Suprapubic skin (tissue), 3 donors: ENCODE results near the gene HELLS.

Source experiments
- EP300 ChIP-seq: sonication (generic); formaldehyde crosslinking; IDR thresholded peaks from one replicate; pipeline ENCODE4 v1.6.1; 2017; ENCODE audit warnings: antibody characterized with exemption
- POLR2A ChIP-seq, 2 donors: fragments of 450-650 bp; IDR thresholded peaks; one replicate each; pipeline ENCODE4 v1.6.1; 2017; ENCODE audit warnings: antibody characterized with exemption in 2 of 2, mild to moderate bottlenecking in 2 of 2, moderate library complexity in 2 of 2
- TF ChIP-seq, protein P1 (sequence below), 2 donors: fragments of 200-600 bp in 1 of 2; fragments of 450-650 bp in 1 of 2; sonication (generic) in 1 of 2; IDR thresholded peaks; one replicate each; pipeline ENCODE4 v1.5.1; 2016 to 2019; ENCODE audit warnings: antibody characterized with exemption in 2 of 2, mild to moderate bottlenecking in 1 of 2, moderate library complexity in 1 of 2

DNA sequence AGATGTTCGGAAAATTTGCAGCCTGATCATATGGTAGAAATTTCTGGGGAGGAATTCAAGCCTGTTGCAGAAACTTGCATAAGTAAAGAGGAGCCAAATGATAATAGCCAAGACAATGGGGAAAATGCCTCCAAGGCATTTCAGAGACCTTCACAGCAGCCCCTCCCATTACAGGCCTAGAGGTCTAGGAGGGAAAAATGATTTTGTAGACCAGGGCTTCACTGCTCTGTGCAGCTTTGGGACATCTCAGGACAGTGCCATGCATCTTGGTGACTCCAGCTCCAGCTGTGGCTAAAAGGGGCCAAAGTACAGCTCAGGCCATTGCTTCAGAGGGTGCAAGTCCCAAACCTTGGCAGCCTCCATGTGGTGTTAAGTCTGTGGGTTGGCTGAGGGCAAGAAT lies 87.4 kb downstream of the HELLS start:
- TF ChIP-seq, protein P1, sequence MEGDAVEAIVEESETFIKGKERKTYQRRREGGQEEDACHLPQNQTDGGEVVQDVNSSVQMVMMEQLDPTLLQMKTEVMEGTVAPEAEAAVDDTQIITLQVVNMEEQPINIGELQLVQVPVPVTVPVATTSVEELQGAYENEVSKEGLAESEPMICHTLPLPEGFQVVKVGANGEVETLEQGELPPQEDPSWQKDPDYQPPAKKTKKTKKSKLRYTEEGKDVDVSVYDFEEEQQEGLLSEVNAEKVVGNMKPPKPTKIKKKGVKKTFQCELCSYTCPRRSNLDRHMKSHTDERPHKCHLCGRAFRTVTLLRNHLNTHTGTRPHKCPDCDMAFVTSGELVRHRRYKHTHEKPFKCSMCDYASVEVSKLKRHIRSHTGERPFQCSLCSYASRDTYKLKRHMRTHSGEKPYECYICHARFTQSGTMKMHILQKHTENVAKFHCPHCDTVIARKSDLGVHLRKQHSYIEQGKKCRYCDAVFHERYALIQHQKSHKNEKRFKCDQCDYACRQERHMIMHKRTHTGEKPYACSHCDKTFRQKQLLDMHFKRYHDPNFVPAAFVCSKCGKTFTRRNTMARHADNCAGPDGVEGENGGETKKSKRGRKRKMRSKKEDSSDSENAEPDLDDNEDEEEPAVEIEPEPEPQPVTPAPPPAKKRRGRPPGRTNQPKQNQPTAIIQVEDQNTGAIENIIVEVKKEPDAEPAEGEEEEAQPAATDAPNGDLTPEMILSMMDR (IDR thresholded peaks at IDR 0.05) = no peak
- TF ChIP-seq POLR2A (IDR thresholded peaks at IDR 0.05) (no peak), EP300 (no peak)
